K562 (cell line): ENCODE results near the gene KIF25.

Experiments used
- MYBL2 ChIP-seq, 2 experiments: fragments of 450-650 bp in 1 of 2; sonication (generic) in 1 of 2; formaldehyde crosslinking in 1 of 2; IDR thresholded peaks; 2 replicates each; pipeline versions ENCODE4 v1.6.1 to v1.8.1; 2017 to 2022; ENCODE audit warnings: borderline replicate concordance in 1 of 2, inconsistent platforms in 1 of 2, low read depth in 1 of 2, mild to moderate bottlenecking in 1 of 2, missing genetic modification reagents in 1 of 2, moderate library complexity in 1 of 2
- ZNF263 ChIP-seq: sonication (generic); formaldehyde crosslinking; IDR thresholded peaks from 2 replicates; pipeline ENCODE4 v1.8.0; 2022; ENCODE audit warnings: mild to moderate bottlenecking, missing genetic modification reagents, borderline replicate concordance

- no peak for TF ChIP-seq MYBL2 (IDR thresholded peaks at IDR 0.05; ENCODE audit: low read depth)
- no peak for TF ChIP-seq MYBL2 (CRISPR knock-in tag; IDR thresholded peaks at IDR 0.05; ENCODE audit: borderline replicate concordance)
- no peak for TF ChIP-seq ZNF263 (CRISPR knock-in tag)
Observed at GRCh38 chr6:168051648-168052047, 54.2 kb downstream of the KIF25 start.
